ENCODE measurements around the gene LDB3. TPM values are rescaled to one million over a fixed set of nuclear protein-coding genes. Genes with fewer than 3 reads are reported as not detected.

LDB3 gene
- total RNA-seq, 6 donors from 2014 or later: 0.67 to 2.1 (median 1.1) TPM

GRCh38 chr10:86729677-86730076, 61.4 kb downstream of the LDB3 start:
- ATAC-seq (ENCODE audit: low FRiP score in 2 of 2) (no peak), DNase-seq (no peak)
- WGBS, 2 donors: 33 to 85% methylated on average over 1 of the region's 1 CpG
- H3K9me3 ChIP-seq: no peaks in the 10 kb centered on the region
- no peak overlapping the region for H3K27ac ChIP-seq
- peaks cover 3 to 14% (median 5%) of the 10 kb centered on the region in 4 donors for H3K4me1 ChIP-seq
- no peaks in the 10 kb centered on the region for H3K27me3 ChIP-seq
- H3K4me3 ChIP-seq: no peak overlapping the region
- no peaks in the 10 kb centered on the region for H3K36me3 ChIP-seq
- no peak for TF ChIP-seq POLR2AphosphoS5 (IDR thresholded peaks at IDR 0.05)
- TF ChIP-seq POLR2A (IDR thresholded peaks at IDR 0.05): no peak
- no peak for TF ChIP-seq CTCF (IDR thresholded peaks at IDR 0.05)
- no peak for TF ChIP-seq EP300 (IDR thresholded peaks at IDR 0.05)

GRCh38 chr10:86730227-86730626, 61.9 kb downstream of the LDB3 start:
- ATAC-seq (ENCODE audit: low FRiP score in 2 of 2): no peak

GRCh38 chr10:86732771-86733170, 64.5 kb downstream of the LDB3 start:
- no peak for ATAC-seq (ENCODE audit: low FRiP score in 2 of 2)
- no peak for TF ChIP-seq POLR2A (IDR thresholded peaks at IDR 0.05)
- no peak for TF ChIP-seq POLR2AphosphoS5 (IDR thresholded peaks at IDR 0.05)
- TF ChIP-seq CTCF (IDR thresholded peaks at IDR 0.05): no peak
- TF ChIP-seq EP300 (IDR thresholded peaks at IDR 0.05): no peak
- Histone ChIP-seq H3K27ac (peak overlapping the region in 3 of 4 donors; percentile 45 to 58 (median 53)), H3K36me3 (no peaks in the 10 kb centered on the region), H3K27me3 (no peaks in the 10 kb centered on the region), H3K4me3 (no peak overlapping the region), H3K4me1 (peaks cover 4 to 14% (median 5%) of the 10 kb centered on the region in 4 donors), H3K9me3 (no peaks in the 10 kb centered on the region)
- WGBS, 2 donors: 70 to 73% methylated on average over 11 to 13 of the region's 13 CpGs
- DNase-seq: no peak

More at GRCh38 chr10:86730227-86730626, 61.9 kb downstream of the LDB3 start:
- Histone ChIP-seq H3K9me3 (no peaks in the 10 kb centered on the region), H3K4me3 (no peak overlapping the region), H3K27ac (no peak overlapping the region), H3K4me1 (peaks cover 4 to 14% (median 5%) of the 10 kb centered on the region in 4 donors), H3K36me3 (no peaks in the 10 kb centered on the region), H3K27me3 (no peaks in the 10 kb centered on the region)
- 83% methylated on average over 1 of the region's 1 CpG; no CpG with 5 or more reads in 1 of the 2 donors for WGBS, 2 donors
- TF ChIP-seq EP300 (IDR thresholded peaks at IDR 0.05) (no peak), POLR2A (IDR thresholded peaks at IDR 0.05) (no peak), POLR2AphosphoS5 (IDR thresholded peaks at IDR 0.05) (no peak), CTCF (IDR thresholded peaks at IDR 0.05) (no peak)
- no peak for DNase-seq

GRCh38 chr10:86733260-86733671, 65.0 kb downstream of the LDB3 start:
- no peaks in the 10 kb centered on the region for H3K27me3 ChIP-seq
- peak overlapping the region; percentile 3 to 58 (median 49) for H3K27ac ChIP-seq
- peaks cover 4 to 14% (median 5%) of the 10 kb centered on the region in 4 donors for H3K4me1 ChIP-seq
- no peaks in the 10 kb centered on the region for H3K9me3 ChIP-seq
- TF ChIP-seq EP300 (IDR thresholded peaks at IDR 0.05) (no peak), POLR2AphosphoS5 (IDR thresholded peaks at IDR 0.05) (no peak), CTCF (IDR thresholded peaks at IDR 0.05) (peak in 1 of 6 experiments; percentile 15)
- WGBS, 2 donors: 62 to 67% methylated on average over 8 of the region's 8 CpGs
- no peak overlapping the region for H3K4me3 ChIP-seq
- peak in 1 of 2 donors; percentile 60 for DNase-seq
- ATAC-seq (ENCODE audit: low FRiP score in 2 of 2): peak; percentile 48 to 87
- no peaks in the 10 kb centered on the region for H3K36me3 ChIP-seq

All from upper lobe of left lung (tissue), 6 donors.